Body of pancreas (tissue), 4 donors: ENCODE measurements around the gene SLK.

Experiments
- POLR2A ChIP-seq, 3 donors: fragments of 450-650 bp; IDR thresholded peaks; one replicate each; pipeline ENCODE4 v1.6.1; 2016; ENCODE audit warnings: antibody characterized with exemption in 3 of 3, mild to moderate bottlenecking in 2 of 3
- TF ChIP-seq, protein P1 (sequence below), 7 experiments: fragments of 450-650 bp in 4 of 7; fragments of 200-600 bp in 3 of 7; sonication (generic) in 3 of 7; IDR thresholded peaks; one replicate each; pipeline ENCODE4 v1.5.1; 2016 to 2019; ENCODE audit warnings: antibody characterized with exemption in 7 of 7

- TF ChIP-seq, protein P1, sequence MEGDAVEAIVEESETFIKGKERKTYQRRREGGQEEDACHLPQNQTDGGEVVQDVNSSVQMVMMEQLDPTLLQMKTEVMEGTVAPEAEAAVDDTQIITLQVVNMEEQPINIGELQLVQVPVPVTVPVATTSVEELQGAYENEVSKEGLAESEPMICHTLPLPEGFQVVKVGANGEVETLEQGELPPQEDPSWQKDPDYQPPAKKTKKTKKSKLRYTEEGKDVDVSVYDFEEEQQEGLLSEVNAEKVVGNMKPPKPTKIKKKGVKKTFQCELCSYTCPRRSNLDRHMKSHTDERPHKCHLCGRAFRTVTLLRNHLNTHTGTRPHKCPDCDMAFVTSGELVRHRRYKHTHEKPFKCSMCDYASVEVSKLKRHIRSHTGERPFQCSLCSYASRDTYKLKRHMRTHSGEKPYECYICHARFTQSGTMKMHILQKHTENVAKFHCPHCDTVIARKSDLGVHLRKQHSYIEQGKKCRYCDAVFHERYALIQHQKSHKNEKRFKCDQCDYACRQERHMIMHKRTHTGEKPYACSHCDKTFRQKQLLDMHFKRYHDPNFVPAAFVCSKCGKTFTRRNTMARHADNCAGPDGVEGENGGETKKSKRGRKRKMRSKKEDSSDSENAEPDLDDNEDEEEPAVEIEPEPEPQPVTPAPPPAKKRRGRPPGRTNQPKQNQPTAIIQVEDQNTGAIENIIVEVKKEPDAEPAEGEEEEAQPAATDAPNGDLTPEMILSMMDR (IDR thresholded peaks at IDR 0.05) = no peak
- TF ChIP-seq POLR2A (IDR thresholded peaks at IDR 0.05) = no peak
These were observed 71.6 kb downstream of the SLK start for GRCh38 chr10:104038537-104038936.
